Keratinocyte (primary cell): ENCODE results near the gene BMS1. TPM values are rescaled to one million over a fixed set of nuclear protein-coding genes. Genes with fewer than 3 reads are reported as not detected.

Experiments used
- DNase-seq: peaks from one replicate; pipeline ENCODE4 v3.0.0-alpha.2; 2011; ENCODE audit warnings: low read depth, missing footprints, low spot score
- FAIRE-seq: peaks from 2 replicates; lab custom pipeline; 2011; peaks lifted over from hg19 to GRCh38; lab: Jason Lieb, UNC
- H2AFZ ChIP-seq: 2 replicates; pipeline ENCODE4 v1.6.0; 2012; ENCODE audit warnings: low read length, control low read depth, inconsistent platforms; ENCODE audit not compliant: control insufficient read depth
- H3K27ac ChIP-seq: 2 replicates; pipeline ENCODE4 v1.5.1; 2011; ENCODE audit warnings: low read length; ENCODE audit not compliant: control insufficient read depth, insufficient read depth
- H3K27me3 ChIP-seq: 3 replicates; pipeline ENCODE4 v1.6.0; 2011; ENCODE audit warnings: low read length; ENCODE audit not compliant: control insufficient read depth, insufficient read depth; ENCODE audit errors: extremely low read depth
- H3K36me3 ChIP-seq, 2 experiments: 2 replicates in 1 of 2; 3 replicates in 1 of 2; pipeline ENCODE4 v1.5.1; 2011; ENCODE audit warnings: low read length in 2 of 2, mild to moderate bottlenecking in 1 of 2; ENCODE audit not compliant: control insufficient read depth in 2 of 2, insufficient read depth in 2 of 2; ENCODE audit errors: extremely low read depth in 1 of 2
- H3K4me1 ChIP-seq: 3 replicates; pipeline ENCODE4 v1.5.1; 2011; ENCODE audit warnings: low read length; ENCODE audit not compliant: control insufficient read depth, insufficient read depth; ENCODE audit errors: extremely low read depth
- H3K4me2 ChIP-seq: 3 replicates; pipeline ENCODE4 v1.6.0; 2011; ENCODE audit warnings: low read depth, low read length; ENCODE audit not compliant: control insufficient read depth, insufficient read depth; ENCODE audit errors: extremely low read depth
- H3K4me3 ChIP-seq, 3 experiments: fragments of 200-600 bp in 1 of 3; sonication (generic) in 1 of 3; 2 replicates in 2 of 3; 3 replicates in 1 of 3; pipeline ENCODE4 v1.5.1; 2011 to 2016; ENCODE audit warnings: low read length in 3 of 3, mild to moderate bottlenecking in 3 of 3, control low read depth in 2 of 3, inconsistent platforms in 1 of 3, low read depth in 1 of 3, mixed read lengths in 1 of 3, mixed run types in 1 of 3, moderate library complexity in 1 of 3; ENCODE audit not compliant: control insufficient read depth in 2 of 3, insufficient read depth in 2 of 3; ENCODE audit errors: extremely low read depth in 1 of 3
- H3K79me2 ChIP-seq: 2 replicates; pipeline ENCODE4 v1.6.0; 2012; ENCODE audit warnings: low read length; ENCODE audit not compliant: control insufficient read depth, insufficient read depth
- H3K9ac ChIP-seq: 3 replicates; pipeline ENCODE4 v1.6.0; 2011; ENCODE audit warnings: low read length; ENCODE audit not compliant: control insufficient read depth, insufficient read depth; ENCODE audit errors: extremely low read depth
- H3K9me1 ChIP-seq: 3 replicates; pipeline ENCODE4 v1.6.0; 2011; ENCODE audit warnings: low read length; ENCODE audit not compliant: control insufficient read depth, insufficient read depth; ENCODE audit errors: extremely low read depth
- H3K9me3 ChIP-seq: 2 replicates; pipeline ENCODE4 v1.5.1; 2012; ENCODE audit warnings: low read depth, low read length; ENCODE audit not compliant: control insufficient read depth
- H4K20me1 ChIP-seq: 3 replicates; pipeline ENCODE4 v1.6.0; 2011; ENCODE audit warnings: low read length; ENCODE audit not compliant: control insufficient read depth, insufficient read depth; ENCODE audit errors: extremely low read depth
- CTCF ChIP-seq, 3 experiments: IDR thresholded peaks in 1 of 3; conservative IDR thresholded peaks in 1 of 3; optimal IDR thresholded peaks in 1 of 3; 2 replicates in 2 of 3; 3 replicates in 1 of 3; pipeline versions ENCODE3 to v1.5.1; 2011; ENCODE audit warnings: low read length in 3 of 3, mild to moderate bottlenecking in 3 of 3, moderate library complexity in 2 of 3, control low read depth in 1 of 3, inconsistent platforms in 1 of 3; ENCODE audit not compliant: insufficient read depth in 2 of 3; ENCODE audit errors: extremely low read depth in 1 of 3
- EZH2 ChIP-seq: IDR thresholded peaks from one replicate; pipeline ENCODE4 v1.6.1; 2012; ENCODE audit warnings: inconsistent platforms, mild to moderate bottlenecking, low read length, moderate library complexity
- dilution Hi-C: fragments of 300-500 bp; cut with MboI; formaldehyde crosslinking; loops from one replicate; pipeline ENCODE4 v1.7.0; 2020; ENCODE audit warnings: low sequenced_read_pairs; ENCODE audit not compliant: extremely low pct_ligation_motif_present
- polyA plus RNA-seq, 5 experiments: library from polyadenylated mRNA; depleted of rRNA in 3 of 5; stranded (reverse) in 3 of 5; stranded (forward) in 1 of 5; unstranded in 1 of 5; fragments of >200 nt; gene quantifications; 1 replicate in 1 of 5; 2 replicates in 3 of 5; 3 replicates in 1 of 5; pipeline versions ENCODE4 v1.2.1 to v1.2.3, GENCODE V29; 2011 to 2012; ENCODE audit warnings: missing spikeins in 2 of 5, low read depth in 1 of 5, low replicate concordance in 1 of 5

Gene BMS1
- polyA plus RNA-seq, 1 donor (not counting 4 experiments of a cell fraction or from before 2014, with no cell fraction given) = 11.4 TPM

GRCh38 chr10:42785759-42786158 is 3.2 kb downstream of the BMS1 start:
- no peak overlapping the region for H3K4me2 ChIP-seq
- no peak overlapping the region for H3K4me3 ChIP-seq
- TF ChIP-seq EZH2 (no peak), CTCF (optimal IDR thresholded peaks at IDR 0.05 in 1 of 3, IDR thresholded peaks at IDR 0.05 in 1 of 3, conservative IDR thresholded peaks at IDR 0.05 in 1 of 3; ENCODE audit: extremely low read depth in 1 of 3, insufficient read depth in 2 of 3, low read length in 3 of 3) (no peak)
- DNase-seq = no peak
- H3K27ac ChIP-seq = no peak overlapping the region
- dilution Hi-C loops = no loop called here
- H2AFZ ChIP-seq = no peak overlapping the region
- no peak for FAIRE-seq
- no peaks in the 10 kb centered on the region for H3K9me1 ChIP-seq
- no peaks in the 10 kb centered on the region for H3K9me3 ChIP-seq
- peaks cover 37% of the 10 kb centered on the region for H3K79me2 ChIP-seq
- no peak overlapping the region for H3K9ac ChIP-seq
- peaks cover 27 to 29% of the 10 kb centered on the region in 2 experiments for H3K36me3 ChIP-seq
- H3K4me1 ChIP-seq = peaks cover 4% of the 10 kb centered on the region
- H4K20me1 ChIP-seq = no peaks in the 10 kb centered on the region
- no peaks in the 10 kb centered on the region for H3K27me3 ChIP-seq

GRCh38 chr10:42790835-42791234 is 8.2 kb downstream of the BMS1 start:
- H3K27me3 ChIP-seq = no peaks in the 10 kb centered on the region
- H3K27ac ChIP-seq = no peak overlapping the region
- H2AFZ ChIP-seq = no peak overlapping the region
- H3K4me1 ChIP-seq = no peaks in the 10 kb centered on the region
- DNase-seq (no peak), FAIRE-seq (no peak)
- H3K36me3 ChIP-seq = peaks cover 29 to 32% of the 10 kb centered on the region in 2 experiments
- H3K9ac ChIP-seq = no peak overlapping the region
- no peaks in the 10 kb centered on the region for H3K9me1 ChIP-seq
- TF ChIP-seq EZH2 = no peak
- TF ChIP-seq CTCF (optimal IDR thresholded peaks at IDR 0.05 in 1 of 3, IDR thresholded peaks at IDR 0.05 in 1 of 3, conservative IDR thresholded peaks at IDR 0.05 in 1 of 3; ENCODE audit: extremely low read depth in 1 of 3, insufficient read depth in 2 of 3, low read length in 3 of 3) = no peak
- dilution Hi-C loops = no loop called here
- H3K79me2 ChIP-seq = peaks cover 9% of the 10 kb centered on the region
- no peaks in the 10 kb centered on the region for H3K9me3 ChIP-seq
- no peaks in the 10 kb centered on the region for H4K20me1 ChIP-seq
- H3K4me2 ChIP-seq = no peak overlapping the region
- no peak overlapping the region for H3K4me3 ChIP-seq
